GM21825 (cell line): ENCODE data around the gene CCDC144A.
"Not testable (repeated sequence)": the region's sequence is repeated elsewhere in the genome, so short reads cannot be mapped to it uniquely, and the experiment has no call there.

ENCODE experiments used
- ATAC-seq: cut with Tn5 transposase; IDR thresholded peaks from one replicate; pipeline ENCODE4 v1.9.1; 2021; ENCODE audit warnings: mild to moderate bottlenecking, moderate library complexity; ENCODE audit not compliant: unreplicated experiment

CCDC144A gene

DNA sequence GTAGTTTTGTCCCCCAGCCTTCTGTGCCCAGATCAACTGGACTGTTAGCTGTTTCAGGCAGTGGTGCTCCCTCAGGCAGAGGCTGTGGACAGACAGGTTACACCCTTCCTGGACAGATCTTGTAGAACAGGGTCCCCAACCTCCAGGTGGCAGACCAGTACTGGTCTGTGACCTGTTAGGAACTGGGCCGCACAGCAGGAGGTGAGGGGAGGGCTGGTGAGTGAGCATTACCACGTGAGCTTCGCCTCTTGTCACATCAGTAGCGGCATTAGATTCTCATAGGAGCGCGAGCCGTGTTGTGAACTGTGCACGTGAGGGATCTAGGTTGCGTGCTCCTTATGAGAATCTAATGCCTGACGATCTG, 61.9 kb downstream of the CCDC144A start:
- not testable (repeated sequence) for ATAC-seq

DNA sequence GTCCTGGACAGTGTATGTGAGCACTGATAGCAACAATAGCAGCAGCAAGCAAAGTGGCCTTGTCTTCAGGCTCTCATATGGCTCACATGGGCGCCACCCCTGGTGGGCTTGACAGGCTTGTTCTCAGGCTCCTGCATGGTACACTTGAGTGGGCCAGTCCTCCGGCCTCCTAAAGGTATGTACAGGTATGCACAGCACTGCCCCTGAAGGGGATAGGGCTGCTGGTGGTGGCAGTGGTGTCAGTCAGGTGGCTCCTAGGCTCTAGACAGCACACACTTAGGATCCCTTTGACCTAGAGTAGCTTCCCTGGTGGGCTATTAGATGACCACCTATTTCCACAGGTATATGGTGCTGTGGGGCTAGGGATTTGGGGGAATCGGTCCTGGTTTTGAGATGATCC, 67.5 kb downstream of the CCDC144A start:
- not testable (repeated sequence) for ATAC-seq

DNA sequence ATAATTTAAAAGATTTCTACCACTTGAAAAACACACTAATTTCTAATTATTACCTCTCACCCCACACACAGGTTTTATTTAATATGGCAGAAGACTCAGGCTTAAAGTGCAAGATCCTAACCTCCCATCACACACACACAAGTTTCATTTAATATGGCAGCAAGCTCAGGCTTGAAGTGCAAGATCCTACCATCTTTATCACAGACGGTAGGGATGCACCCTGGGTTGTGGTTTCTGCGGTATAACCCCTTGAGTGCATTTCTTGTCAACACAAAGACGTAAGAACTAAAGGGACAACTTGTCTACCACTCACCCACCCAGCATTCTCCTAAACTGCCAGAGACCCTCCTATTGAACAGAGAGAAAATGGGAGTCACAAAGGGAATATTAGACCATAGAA, 68.1 kb downstream of the CCDC144A start:
- ATAC-seq: not testable (repeated sequence)

DNA sequence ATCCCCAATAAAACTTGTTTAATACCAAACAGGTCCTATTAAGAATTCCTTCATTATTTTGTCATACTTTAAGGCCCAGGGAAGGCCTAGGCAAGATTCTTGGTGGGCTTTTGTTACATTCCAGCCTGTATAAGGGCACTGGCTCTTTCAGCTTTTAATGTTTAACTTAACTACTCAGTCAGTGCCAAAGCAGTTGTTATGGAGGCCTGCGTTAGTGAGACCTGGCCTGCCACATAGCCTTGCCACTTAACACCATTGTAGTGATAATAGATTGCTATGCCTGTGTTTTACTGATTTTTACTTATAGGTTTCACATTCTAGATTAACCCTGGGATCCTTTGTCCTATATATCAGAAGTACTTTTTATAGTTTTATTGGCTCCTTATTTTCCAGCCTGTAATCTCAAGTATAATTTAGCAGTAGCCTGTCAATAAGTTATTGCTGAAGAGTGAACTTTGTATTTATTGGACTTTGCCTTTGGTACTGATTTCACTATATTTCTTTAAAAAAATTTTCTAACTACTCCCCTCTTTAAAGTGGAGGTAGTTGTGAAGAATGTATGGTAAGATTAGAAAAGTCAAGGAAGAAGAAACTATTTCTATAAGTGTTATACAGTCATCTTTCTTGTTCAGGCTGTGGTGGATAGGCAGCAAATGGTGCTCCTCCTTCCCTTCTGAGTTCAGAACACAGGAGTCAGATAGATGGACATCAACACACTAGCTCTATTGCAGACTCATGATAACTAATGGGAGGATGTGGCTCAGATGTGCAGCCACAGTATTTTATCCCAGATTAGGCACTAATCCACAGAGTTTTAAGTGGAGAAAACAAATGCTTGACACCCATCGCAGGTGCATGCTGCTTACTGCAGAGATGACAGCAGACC, 78.5 kb downstream of the CCDC144A start:
- not testable (repeated sequence) for ATAC-seq

DNA sequence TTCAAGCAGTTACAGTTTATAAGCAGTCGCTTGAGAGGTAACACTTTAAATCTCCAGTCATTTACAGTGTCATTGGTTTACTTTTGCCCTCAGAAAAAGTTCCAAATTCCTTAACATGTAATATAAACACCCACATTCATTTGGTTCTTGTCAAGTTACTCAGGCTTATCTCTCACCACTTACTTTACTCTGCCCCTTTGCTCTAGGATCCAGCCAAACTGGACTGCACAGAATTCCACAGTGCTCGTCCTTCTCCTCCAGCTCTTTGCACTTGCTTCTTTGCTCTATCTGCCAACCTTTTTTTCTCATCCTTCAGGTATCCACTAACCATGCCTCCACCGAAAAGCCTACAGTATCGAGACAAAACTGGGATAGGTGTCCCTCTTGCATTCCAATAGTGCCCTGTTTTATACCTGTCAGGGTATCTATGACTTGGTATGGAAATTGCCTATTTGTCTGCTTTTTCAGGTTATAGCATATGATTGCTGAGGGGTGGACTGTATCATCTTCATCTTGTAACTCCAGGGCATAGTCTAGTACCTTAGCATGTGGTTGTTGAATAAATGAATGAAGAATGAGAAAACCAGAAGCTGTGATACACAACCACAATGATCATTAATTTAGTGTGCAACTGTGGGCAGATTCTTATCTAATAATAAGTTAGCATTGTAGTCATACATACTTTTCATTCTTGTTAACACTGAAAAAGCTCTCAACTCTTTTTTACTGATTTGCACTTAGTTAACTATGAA, 82.5 kb downstream of the CCDC144A start:
- not testable (repeated sequence) for ATAC-seq

DNA sequence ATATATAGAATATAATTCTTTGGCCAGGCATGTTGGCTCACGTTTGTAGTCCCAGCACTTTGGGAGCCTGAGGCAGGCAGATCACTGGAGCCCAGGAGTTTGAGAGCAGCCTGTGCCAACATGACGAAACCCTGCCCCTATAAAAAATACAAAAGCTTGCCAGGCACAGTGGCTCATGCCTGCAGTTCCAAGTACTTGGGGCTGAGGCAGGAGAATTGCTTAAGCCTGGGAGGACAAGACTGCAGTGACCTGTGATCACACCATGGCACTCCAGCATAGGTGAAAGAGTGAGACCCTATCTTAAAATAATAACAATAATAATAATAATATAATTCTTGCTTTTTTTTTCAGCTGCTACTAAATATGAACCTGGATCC, 83.1 kb downstream of the CCDC144A start:
- not testable (repeated sequence) for ATAC-seq

DNA sequence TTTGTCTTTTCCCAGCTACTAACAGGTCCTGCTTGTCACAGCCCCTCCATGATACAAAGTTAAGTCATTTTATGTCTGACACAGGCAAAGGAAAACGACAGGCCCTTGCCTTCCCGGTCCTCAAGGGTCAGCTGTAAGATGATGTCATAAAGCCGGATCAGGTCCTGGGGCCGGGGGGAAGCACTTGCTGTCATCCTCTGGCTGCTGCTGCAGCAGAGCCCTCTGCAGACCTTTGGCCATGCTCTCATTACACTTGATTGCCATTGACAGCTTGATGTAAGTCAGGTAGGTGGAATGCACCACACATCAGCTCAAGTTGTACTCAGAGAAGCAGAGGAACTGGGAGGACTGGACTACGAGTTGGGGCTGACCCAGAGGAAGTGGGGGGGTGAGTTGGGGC, 97.8 kb downstream of the CCDC144A start:
- not testable (repeated sequence) for ATAC-seq

DNA sequence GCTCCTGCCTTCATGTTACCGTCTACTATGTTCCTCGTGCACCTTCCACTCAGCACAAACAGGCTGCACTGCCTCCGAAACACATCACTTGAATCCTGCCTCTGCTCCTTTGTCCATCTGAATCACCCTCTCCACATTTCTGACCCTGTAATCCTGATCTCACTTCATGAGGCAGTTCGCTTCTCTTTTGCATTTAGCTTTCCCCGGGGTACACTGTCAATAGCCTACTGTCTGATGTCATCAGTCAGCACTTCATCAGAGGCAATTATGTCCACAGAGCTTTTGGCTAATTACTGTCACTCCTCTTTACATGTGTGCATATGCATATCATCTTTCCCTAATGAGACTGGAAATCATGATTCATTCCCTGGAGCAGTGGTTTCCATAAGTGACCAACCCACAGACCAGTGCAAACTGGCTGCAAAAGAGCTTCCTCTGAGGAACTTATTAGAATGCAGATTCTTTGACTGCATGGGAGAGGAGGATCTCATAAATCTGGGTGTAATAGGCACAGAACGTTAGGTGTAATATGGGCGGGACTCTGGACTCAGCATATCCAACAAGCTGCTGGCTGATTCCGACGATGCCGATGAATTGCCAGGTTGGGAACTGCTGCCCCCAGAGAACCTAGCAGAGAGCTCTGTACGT, 99.0 kb downstream of the CCDC144A start:
- not testable (repeated sequence) for ATAC-seq

DNA sequence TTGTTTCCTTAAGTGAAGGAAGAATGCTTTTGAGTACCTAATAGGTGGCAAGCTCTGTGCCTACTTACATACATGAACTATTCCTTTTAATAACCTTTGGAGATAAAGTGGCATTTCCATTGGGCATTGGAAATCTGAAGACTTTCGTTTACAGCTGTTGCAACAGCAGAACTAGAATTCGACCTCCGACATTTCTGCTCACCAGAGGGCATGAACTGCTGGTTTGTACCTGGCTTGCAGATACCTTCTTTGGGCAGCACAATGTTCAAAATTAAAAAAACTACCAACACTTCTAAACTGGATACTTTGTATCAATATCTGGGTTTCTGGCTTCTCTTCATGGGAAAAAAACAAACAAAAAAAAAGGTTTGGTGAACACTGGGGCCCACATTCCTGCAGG, 99.6 kb downstream of the CCDC144A start:
- ATAC-seq: not testable (repeated sequence)

DNA sequence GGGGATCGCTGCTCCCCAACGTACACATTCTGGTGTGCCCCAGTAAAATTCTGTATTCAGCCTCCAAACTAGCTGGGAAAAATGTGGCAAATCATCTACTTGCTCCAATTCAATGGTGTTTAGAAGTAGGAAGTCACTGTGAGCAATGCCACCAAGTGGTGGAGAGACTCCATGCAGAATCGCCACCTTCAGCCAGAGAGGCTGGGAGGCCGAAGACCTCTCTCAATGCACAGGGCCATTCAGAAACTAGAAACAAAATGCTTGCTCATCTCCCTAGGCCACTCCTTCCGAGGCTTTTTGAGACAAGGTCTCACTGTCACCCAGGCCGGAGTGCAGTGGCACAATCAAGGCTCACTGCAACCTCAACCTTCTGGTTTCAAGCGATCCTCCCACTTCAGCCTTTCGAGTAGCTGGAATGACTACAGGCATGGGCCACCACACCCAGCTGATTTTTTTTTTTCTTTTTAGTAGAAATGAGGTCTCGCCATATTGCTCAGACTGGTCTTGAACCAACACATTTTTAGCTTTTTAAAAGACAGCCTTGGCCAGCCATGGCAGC, 100.4 kb downstream of the CCDC144A start:
- not testable (repeated sequence) for ATAC-seq

DNA sequence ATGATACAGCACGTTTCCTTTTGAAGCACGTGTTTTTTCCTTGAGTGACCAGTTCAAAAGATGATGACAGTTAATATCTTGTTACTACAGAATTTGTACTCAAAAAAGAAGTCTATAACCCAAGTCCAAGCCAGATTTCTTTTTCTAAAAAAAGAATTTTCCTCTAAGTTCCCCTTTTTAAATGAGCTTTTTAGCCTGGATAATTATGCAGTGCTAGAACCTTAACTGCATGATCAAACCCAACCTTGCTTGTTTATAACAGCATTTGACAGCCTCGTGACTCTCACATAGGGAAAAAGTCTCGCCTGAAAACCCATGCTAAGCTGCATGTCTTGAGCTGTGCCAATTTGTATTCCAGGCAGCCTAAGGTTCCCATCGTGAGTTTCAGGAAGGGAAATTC, 104.2 kb downstream of the CCDC144A start:
- not testable (repeated sequence) for ATAC-seq

DNA sequence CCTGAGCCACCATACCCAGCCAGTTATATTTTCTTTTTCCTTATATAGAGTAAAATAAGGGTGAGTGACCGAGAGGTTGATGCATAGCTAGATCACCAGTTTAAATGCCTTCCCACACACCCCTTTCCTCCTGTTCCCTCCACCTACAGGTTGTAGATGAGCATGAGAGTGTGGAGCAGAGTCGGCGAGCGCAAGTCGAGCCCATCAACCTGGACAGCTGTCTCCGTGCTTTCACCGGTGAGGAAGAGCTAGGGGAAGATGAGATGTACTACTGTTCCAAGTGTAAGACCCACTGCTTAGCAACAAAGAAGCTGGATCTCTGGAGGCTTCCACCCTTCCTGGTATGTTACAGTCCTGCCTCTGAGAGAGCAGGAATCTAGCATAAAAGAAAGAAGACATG, 105.9 kb downstream of the CCDC144A start:
- not testable (repeated sequence) for ATAC-seq

DNA sequence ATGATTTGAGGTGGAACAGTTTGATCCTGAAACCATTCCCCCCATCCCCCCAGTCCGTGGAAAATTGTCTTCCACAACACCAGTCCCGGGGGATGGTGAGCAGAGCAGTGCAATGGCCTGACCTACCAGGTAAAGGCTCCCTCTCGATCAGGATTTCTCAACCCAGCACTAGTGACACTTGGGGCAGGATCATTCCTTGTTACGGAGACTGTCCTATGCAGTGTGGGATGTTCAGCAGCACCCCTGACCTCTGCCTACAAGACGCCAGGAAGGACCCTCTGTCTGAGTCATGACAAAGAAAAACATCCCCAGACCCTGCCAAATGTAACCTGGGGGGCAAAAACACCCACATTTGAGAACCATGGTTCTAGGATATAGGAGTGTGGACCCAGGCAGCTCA, 114.8 kb downstream of the CCDC144A start:
- ATAC-seq: not testable (repeated sequence)

DNA sequence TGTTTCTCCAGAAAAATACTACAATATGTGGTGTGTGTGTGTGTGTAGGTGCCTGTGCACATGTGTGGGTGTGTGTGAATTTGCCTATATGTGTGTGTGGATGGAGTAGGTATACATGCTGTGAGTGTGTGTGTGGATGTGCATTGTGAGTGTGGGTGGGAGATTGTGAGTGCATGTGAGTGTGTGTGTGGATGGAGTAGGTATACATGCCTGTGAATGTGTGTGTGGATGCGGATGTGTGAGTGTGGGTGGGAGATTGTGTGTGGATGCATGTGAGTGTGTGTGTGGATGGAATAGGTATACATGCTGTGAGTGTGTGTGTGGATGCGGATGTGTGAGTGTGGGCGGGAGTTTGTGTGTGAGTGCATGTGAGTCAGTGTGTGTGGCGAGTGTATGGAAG, 116.6 kb downstream of the CCDC144A start:
- ATAC-seq: not testable (repeated sequence)

DNA sequence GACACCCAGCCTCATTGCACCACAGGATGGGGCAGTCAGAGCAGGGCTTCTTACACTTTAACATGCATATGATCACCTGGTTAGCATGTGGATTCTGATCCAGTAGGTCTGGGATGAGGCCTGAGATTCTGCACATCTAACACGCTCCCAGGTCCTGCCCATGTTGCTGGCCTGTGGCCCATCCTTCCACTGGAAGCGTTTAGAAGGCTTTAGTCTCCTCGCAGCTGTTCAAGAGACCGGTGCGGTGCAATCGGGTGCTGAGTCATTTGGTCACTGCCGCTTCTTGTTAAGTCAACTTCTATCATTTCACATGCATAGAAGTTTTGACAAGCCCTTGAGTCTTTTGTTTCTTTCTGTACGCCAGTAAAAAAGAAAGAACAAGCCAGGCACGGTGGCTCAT, 117.6 kb downstream of the CCDC144A start:
- ATAC-seq: not testable (repeated sequence)

DNA sequence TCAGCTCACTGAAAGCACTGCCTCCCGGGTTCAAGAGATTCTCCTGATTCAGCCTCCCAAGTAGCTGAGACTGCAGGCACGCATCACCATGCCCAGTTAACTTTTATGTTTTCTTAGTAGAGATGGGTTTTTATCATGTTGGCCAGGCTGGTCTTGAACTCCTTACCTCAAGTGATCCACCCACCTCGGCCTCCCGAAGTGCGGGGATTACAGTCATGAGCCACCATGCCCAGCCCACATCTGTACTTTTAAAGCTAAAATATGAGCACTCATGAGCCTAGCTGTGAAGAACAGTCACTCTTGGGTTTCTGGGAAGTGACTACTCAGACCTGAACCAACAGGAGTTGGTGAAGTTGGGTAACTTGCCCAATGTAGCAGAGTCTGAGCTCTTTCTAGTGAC, 120.2 kb downstream of the CCDC144A start:
- ATAC-seq: not testable (repeated sequence)

DNA sequence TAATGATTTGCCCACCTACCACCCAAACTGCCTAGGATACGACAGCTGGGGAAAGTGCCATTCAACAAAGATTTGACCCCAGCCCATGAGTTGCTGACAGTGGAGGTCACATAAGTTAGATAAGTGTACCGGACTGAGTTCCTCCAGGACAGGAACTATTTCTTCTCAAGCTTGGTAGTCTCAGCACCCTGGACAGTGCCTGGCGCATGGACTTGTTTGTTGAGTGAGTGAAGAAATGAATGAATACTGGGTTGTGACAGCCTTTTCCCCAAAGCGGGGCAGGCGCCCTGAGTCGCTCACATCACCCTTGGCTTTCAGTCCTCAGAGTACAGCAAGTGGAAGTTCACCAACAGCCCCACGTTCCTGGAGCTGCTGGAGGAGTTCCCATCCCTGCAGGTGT, 122.1 kb downstream of the CCDC144A start:
- not testable (repeated sequence) for ATAC-seq

DNA sequence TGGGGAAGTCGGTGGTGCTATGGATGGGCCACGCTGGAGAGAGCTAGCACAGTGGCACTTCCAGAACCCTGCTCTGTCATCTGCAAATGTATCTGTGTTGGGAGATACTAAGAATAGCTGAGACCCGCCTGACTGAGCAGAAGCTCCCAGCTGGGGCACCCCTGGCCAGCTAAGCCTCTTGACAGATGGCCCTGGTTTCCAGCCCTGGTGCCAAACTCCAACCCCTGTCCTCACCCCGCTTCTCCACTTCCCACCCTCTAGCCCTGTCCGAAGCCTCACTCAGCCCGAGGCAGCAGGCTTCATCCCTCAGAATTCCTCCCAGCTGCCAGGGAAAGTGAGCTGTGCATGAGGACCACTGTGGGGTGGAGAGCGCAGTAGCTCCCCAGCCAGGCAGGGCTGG, 124.4 kb downstream of the CCDC144A start:
- no peak for ATAC-seq

DNA sequence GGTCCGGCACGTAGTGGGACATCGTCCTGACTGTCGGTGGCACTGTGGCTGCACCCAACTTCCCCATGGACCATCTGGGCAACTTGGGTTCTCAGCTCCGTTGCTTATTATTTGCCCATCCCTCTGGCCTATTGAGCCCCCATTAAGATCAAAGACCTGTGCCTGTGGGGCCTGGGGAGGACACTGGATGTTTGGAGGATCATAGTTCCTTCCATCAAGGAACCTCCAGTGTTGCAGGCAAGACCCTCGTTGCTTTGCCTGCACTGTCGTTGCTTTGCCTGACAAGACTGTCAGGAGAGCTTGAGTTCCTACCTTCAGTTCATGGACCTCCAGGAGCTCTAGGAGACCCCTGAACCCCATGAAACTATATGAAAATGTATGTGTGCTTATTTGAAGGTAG, 127.2 kb downstream of the CCDC144A start:
- no peak for ATAC-seq

DNA sequence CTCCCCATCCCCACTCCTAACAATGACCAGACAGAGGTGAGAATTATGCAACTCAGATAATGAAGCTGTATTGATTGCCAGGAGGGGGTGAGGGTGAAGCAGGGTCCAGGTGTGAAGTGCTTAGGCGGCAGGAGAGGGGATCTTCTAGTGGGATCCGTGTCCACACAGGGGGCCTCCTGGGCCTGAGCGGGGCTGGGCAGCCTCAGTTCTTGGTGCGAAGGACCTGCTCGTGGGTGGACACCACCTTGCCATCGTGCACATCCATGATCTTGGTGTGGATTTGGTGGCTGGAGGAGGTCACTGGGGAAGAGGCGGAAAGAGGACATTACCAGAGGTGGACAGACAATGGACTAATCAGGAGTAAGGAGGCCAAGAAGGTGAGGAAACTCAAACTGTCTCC, 127.9 kb downstream of the CCDC144A start:
- ATAC-seq: not testable (repeated sequence)

DNA sequence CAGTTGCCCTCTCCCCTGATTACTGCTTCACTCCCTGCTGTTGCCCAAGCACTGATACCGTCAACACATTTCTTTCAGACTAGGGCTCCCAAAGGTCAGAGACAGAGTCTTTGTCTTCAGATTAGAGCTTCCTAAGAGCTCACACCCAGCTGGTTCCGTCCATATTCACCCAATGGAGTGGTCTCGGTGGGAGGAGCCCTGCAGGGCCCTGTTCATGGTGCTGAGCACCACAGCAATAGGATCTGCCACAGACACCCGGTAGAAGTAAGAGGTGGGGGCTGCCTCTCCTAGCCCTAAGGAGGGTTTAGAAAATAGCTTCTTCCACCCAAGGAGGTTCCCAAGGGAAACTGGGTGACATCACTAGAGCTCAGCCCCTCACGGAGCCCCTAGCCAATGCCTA, 128.3 kb downstream of the CCDC144A start:
- ATAC-seq: no peak
